Measurements from ENCODE around the gene LHFPL3.
"Not testable (repeated sequence)": the region's sequence is repeated elsewhere in the genome, so short reads cannot be mapped to it uniquely, and the experiment has no call there.

Gene LHFPL3

DNA sequence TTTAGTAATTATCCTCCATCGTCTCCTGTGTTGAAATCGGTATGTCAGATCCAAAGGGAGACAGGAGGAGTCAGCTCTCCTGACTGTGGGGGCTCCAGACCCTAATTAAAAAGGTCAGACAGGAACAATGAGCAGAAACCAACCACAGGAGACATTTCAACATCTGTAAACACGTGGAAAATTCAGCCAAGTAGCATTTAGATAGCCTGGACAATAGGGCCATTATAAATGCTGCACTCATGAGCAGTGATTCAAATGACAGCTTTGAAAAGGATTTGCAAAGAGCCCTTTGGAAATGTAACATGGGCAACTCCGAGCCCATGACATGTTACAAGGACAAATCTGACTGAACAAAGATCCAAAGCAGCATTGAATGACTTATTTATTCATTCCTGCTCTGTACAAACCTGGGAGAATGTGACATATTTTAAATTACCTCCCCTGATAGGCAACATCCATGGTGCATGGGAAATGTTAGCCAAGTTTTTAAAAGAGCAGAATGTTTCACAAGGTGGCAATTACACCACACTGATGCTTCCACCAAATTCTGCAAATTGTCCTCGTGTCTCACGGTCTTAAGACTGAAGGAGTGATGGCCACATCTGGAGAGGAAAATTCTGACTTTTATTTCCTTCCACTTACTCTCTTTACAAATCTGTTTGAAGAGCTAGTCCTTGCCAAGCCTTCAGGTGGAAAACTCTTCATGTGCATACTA is 572.3 kb downstream of the LHFPL3 start:
- intact Hi-C loops (cut with DNase I), result no loop called here
- DNase-seq, result peak in 11 of 42 donors; percentile 5 to 64 (median 41)

DNA sequence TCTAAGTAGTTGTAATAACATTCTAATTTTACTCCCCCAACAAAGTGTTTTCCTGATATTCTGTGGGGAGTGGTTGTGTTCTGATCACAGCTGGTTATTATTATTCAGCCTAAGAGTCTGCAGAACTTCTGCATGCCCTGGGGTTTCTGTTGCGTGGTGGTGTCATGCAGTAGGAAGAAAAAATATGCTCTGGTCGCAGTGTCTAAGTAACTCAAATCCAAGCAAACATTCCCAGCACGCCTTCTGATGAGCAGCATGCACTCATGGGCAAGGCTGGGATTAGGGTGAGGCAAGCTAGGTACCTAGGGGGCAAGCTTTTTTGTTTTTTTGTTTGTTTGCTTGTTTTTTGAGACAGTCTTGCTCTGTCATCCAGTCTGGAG is 572.8 kb downstream of the LHFPL3 start:
- peak in 2 of 42 donors; percentile 23 to 46 for DNase-seq
- intact Hi-C loops (cut with DNase I), result no loop called here

DNA sequence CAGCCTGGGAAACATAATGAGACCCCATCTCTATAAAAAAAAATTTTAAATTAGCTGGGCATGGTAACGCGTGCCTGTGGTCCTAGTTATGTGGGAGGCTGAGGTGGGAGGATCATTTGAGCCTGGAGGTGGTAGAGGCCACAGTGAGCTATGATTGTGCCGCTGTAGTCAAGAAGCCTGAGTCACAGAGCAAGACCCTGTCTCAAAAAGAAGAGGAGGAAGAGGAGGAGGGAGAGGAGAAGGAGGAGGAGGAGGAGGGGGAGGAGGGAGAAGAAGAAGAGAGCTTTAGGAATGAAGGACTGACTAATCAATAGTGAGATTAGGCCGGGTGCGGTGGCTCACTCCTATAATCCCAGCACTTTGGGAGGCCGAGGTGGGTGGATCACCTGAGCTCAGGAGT is 573.8 kb downstream of the LHFPL3 start:
- no peak for DNase-seq
- intact Hi-C loops (cut with DNase I), result no loop called here

DNA sequence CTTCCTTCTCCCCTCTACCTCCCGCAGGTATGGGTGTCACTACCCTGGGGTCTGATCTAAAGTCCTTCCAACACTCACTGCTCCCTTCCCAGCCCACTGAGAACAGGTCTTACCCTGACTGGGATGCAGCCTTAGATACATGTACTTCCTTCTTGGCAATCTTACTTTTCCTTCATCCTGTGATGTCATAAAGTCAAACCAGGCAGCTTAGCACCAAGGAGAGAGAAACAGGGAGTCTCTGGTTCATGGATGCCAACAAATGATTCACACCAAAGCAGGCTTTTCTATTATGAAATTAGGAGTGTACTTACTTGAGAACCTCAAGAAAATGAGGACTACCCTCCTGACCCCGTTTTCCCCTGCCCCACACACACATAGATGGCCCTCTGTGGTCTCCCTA is 574.6 kb downstream of the LHFPL3 start:
- intact Hi-C loops (cut with DNase I), result no loop called here
- DNase-seq, result no peak

DNA sequence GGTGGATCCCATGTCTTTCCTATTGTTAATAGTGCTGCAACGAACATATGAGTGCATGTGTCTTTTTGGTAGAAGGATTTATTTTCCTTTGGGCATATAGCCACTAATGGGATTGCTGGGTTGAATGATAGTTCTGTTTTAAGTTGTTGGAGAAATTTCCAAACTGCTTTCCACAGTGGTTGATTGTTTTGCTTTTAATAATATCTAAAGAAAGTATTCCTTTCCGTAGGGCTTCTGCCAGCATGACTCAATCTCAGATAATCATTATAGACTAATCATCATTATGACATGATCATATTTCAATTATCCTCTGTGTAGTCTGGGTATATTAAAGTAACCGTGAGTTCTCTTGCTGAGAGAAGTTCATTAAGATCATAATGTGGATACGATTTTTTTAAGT is 575.4 kb downstream of the LHFPL3 start:
- DNase-seq, result no peak

DNA sequence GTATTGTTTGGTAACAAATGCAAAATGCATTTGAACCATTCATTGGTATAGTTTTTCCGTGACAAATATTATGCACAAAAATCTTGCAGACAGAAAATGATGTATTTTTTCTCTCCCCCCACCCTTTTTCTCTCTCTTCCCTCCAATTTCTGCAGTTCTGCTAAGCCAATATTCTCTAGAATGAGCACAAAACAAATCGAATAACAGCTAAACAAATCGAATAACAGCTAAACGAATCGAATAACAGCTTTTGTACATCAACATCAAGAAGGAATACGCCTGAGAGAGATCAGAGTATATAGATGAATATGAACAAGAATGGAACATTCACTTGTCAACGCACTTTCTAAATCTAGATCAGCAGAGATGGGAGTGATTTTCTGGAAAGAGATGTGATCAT is 577.6 kb downstream of the LHFPL3 start:
- DNase-seq, result no peak
- intact Hi-C loops (cut with DNase I), result no loop called here

More for the DNA sequence above, 575.4 kb downstream of the LHFPL3 start:
- intact Hi-C loops (cut with DNase I), result no loop called here

DNA sequence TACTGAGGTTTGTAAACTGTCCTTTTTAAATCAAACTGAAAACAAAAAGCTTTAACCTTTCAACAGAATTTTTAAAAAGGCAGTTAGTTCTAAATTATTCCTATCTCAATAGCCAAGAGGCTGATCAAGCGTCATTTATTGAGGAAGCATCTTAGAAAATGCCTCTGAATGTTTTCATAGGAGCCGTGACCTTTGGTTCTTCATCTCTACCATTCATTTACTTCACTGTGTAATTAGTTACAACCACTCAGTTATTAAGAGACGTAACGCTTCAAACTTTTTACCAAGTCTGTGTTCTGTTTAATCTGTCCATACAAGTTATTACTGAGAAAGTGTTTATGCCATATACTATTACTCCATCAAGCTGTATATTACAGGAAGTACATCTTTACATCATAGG is 578.2 kb downstream of the LHFPL3 start:
- intact Hi-C loops (cut with DNase I), result no loop called here

DNA sequence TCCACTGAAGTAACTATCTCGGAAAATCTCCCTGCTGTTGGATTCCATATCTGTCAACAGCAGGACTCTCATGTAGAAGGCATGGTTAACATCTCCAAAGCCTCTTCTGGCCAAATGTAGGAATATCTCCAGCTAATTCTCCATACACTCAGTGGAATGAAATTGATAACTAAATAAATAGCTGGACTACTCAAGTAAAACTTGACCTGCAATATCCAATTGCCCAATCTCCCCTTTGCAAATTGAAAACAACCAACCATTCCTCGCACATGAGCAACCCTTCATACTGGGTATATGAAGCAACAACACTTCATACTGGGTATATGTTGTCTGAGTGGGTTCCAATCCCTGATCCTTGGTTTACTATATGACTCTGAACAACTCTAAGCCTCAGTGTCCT is 580.2 kb downstream of the LHFPL3 start:
- intact Hi-C loops (cut with DNase I), result no loop called here
- no peak for DNase-seq

More for the DNA sequence above, 578.2 kb downstream of the LHFPL3 start:
- DNase-seq, result no peak

DNA sequence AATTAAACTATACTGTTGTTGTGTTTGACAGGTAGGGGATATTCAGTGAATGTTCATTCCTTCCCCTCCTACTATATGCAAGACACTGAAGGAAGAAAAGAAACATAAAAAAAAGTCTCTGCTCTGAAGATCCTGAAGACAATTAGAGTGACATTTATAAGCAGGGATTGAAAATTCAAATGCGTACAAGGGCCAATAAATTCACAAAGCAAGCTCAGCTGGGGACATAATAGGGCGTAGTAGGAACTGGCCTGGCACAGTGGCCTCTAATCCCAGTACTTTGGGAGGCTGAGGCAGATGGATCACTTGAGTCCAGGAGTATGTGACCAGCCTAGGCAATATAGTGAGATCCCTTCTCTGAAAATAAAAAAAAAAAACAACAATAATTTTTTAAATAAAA is 580.7 kb downstream of the LHFPL3 start:
- intact Hi-C loops (cut with DNase I), result no loop called here
- no peak for DNase-seq

DNA sequence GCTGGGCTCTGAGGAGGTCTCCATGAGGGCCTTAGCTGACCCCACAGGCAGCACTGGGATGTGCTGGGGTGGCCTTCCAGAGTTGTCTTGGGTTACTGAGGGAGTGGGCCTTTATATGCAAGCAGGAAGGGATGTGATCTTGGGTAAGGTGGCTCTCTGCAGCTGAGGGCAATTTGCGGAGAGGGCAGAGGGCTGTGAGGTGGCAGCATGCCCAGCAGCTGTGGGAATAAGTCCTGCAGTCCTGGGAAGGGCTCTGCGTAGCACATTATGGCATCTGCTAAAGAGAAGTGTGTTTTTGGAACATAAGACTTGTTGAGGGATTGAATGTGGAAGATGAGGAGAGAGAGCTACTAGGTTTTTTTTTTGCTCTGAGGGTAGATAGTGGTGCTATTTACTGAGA is 586.0 kb downstream of the LHFPL3 start:
- intact Hi-C loops (cut with DNase I), result loop anchor here (10.0 kb wide), 1 partner anchor 680 kb away; no protein-coding TSS in a partner anchor
- DNase-seq, result peak in 13 of 42 donors; percentile 11 to 48 (median 20)

DNA sequence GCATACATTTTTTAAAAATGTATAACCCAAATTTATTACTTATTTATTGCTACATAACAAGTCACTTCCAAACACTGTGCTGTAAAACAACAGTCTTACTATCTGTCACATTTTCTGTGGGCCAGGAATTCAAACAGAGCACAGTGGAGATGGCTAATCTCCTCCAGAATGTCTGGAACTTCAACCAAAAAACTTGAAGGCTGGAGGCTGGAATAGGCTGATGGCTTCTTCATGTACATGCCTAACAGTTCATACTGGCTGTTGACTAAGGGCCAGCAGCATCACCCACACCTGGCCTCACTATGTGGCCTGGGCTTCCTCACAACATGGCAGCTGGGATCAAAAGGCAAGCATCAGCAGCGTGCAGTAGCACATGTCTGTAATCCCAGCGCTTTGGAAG is 593.2 kb downstream of the LHFPL3 start:
- no peak for DNase-seq
- intact Hi-C loops (cut with DNase I), result no loop called here

DNA sequence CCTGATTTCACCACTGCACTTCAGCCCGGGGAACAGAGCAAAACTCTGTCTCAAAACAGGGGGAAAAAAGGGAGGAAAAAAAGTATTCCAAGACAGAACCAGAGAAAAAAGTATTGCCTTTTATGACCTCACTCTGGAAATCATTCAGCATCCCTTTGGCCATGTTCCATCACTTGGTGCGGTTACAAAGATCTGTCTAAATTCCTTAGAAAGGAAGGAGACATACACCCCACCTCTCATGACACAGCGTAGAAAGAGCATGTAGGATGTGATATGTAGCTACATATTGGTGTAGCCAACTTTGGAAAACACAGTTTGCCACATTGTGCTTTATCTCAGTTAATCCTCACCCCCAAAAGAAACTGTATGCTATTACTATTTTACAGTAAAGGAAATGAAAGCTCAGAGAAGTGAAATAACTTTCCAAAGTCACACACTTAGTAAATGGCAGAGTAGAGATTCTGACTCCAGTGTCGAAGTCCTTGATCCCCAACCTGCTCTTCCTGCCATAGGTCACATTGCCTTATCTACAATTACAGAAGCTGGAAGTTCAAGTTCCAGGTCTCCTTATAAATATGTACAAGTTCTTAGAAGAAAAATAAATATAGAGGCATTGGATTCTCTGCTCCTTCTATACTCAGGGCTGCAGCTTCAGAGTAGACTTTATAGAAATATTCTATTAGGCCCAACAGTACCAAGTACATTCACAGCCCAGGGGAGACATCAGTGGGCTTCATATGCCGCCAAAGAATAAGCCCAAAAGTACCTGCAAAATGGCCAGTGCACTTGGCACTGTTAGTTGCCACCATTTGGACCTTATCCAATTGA is 594.0 kb downstream of the LHFPL3 start:
- no peak for DNase-seq
- intact Hi-C loops (cut with DNase I), result no loop called here

DNA sequence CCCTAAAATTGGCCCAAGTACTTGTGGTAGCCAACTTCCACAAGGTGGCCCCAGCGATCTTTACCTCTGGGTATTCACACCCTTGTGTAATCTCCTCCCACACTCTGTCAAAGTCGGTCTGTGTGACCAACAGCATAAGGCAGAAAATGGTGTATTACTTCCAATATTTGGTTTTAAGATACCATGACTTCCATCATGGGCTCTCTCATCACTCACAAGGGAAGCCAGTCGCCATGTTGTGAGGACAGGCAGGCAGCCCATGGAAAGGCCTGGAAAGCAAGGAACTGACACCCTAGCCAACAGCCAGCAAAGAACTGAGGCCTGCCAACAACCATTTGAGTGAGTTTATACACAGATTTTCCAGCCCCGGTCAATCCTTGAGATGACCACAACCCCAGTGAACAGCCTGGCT is 594.6 kb downstream of the LHFPL3 start:
- DNase-seq, result peak; percentile 12 to 82 (median 56)
- intact Hi-C loops (cut with DNase I), result no loop called here

DNA sequence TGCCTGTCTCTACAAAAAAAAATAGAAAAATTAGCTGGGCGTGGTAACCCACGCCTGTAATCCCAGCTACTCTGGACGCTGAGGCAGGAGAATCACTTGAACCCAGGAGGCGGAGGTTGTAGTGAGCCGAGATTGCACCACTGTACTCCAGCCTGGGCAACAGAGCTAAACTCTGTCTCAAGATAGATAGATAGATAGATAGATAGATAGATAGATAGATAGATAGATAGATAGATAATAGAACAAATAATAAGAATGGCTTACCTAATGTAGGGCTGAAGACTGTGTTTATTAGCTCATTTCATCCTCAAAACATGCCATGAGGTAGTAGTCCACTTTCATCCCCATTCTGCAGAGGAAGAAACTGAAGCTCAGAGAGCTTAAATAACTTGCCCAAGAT is 597.8 kb downstream of the LHFPL3 start:
- DNase-seq; intact Hi-C loops (cut with DNase I): not testable (repeated sequence)

DNA sequence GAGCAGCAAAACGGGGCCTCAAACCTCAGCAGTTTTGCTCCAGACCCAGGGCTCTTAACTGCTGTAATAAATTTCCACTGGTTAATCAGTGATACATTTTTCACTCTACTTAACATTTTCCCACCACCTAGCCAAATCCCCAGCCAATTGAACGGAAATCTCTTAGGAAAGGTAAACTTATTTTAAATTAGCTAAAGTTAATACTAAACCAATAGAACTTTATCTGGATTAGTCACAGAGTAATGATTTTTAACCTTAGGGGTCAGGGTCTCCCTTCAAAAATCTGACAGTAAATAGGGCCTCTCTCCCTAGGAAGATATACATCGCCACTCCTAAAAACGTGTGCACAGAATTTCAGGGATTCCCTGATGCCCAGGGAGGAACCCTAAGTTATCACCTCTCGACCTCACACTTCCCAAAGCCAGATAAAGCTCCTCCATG is 598.2 kb downstream of the LHFPL3 start:
- intact Hi-C loops (cut with DNase I), result no loop called here
- no peak for DNase-seq

DNA sequence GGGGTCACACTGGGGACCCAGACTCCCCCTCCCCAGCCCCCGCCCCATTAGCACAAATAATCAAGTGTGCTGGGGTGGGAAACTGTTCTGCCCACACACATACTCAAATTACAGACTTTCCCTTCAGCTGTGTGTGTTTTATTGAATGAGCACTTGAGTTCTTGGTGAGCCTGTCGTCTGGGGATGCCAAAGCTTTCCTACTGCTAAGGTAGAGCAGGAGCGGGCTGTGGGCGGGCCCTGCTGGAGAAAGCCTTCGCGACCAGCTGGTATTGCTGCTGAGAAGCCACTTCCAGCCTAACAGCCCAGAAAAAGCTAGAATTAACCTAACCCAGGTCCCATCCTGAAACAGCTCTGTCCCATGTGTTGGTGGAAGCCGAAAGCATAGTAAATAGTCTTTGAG is 598.7 kb downstream of the LHFPL3 start:
- DNase-seq, result no peak
- intact Hi-C loops (cut with DNase I), result no loop called here

DNA sequence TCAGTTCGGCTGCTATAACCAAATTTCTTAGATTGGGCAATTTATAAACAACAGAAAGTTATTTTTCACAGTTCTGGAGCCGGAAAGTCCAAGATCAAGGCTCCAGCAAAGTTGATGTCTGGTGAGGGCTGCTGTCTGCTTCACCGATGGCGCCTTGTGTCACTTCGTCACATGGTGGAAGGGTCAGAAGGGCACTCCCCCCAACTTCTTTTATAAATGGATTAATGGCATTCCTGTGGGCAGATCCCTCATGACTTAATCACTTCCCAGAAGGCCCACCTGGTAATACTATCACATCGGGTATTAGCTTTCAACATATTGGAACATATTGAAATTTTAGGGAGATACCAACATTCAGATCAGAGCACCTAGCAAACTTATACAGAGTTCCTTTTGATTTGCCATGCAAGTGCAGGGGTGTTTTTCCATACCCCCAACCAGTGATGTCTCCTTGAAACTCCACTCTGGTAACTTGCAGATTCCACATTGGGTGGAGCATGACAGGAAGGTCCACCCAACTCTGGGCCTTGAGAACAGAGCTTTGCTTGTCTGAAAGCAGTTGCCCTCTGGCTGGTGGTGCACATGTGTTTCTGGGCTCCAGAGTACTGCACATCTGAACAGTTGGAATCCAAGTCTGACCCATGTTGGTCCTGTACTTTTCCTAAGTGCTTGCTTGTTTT is 600.5 kb downstream of the LHFPL3 start:
- no peak for DNase-seq
- intact Hi-C loops (cut with DNase I), result no loop called here

DNA sequence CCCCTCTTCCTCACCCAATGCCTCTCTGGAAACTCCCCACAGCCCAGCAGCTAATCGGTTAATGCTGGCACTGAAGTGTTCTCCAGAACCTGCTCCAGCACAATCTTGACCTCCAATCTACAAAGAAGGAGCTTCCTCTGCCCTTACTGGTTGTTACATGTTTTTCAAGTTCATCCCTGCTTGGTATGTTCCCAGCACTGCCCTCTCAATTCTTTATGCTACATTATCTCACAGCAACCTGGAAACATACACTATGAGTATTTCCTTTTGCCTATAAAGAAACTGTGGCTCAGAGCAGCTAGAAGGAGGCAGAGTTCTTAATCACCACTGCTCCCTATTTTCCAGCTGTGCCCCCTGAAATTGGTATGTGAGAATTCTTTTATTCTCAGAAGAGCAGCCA is 601.5 kb downstream of the LHFPL3 start:
- intact Hi-C loops (cut with DNase I), result no loop called here
- DNase-seq, result no peak

DNA sequence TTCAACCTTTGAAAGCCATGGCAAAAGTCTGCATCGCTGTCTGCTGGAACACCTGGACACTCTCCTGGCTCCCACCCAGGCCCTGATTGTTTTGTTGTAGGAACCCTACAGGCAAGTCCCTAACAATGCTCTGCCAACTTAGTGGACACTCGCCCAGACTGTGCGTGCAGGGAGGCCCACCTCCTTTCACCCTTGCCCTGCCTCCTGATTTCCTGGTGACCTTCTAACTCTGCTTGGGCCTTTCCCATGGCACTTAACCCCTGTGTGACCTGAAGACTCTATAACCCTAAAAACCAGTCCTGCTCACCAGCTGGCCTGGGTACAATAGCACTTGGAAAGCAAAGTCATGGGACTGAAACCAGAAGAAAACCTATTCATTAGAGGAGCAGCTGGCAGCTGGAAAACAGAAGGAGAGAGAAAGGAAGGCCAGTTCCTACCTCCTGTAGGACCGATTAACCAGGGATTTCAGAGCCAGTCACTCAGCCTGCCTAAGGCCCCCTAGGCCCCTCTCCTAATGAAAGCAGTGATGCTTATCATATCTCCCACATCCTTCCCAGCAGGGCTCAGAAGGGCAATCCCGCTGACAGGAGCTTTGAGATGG is 602.9 kb downstream of the LHFPL3 start:
- intact Hi-C loops (cut with DNase I), result no loop called here
- DNase-seq, result no peak

DNA sequence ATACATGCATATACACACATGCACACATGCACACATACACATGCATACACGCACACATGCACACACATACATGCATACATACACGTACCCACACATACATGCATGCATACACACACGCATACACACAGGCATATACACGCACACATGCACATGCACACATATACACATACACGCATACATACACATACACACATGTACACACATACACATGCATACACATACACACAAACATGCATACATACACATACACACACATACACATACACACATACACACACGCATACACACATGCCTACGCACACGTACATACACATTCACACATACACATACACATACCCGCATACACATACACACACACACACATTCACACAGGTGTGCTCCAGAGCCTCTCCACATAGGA is 604.6 kb downstream of the LHFPL3 start:
- intact Hi-C loops (cut with DNase I), result no loop called here
- DNase-seq, result no peak

Measured in head of caudate nucleus (tissue), 42 donors.